Bronchial epithelial cell (primary cell): ENCODE data around the gene IL23R. TPM values are rescaled to one million over a fixed set of nuclear protein-coding genes. Genes with fewer than 3 reads are reported as not detected.

Experiments
- DNase-seq: peaks from one replicate; pipeline ENCODE4 v3.0.0-alpha.2; 2010; ENCODE audit warnings: low read depth
- FAIRE-seq: peaks from 2 replicates; lab custom pipeline; 2011; peaks lifted over from hg19 to GRCh38; lab: Jason Lieb, UNC
- H3K27me3 ChIP-seq: 2 replicates; pipeline ENCODE4 v1.5.1; 2011; ENCODE audit warnings: low read length; ENCODE audit not compliant: control insufficient read depth, insufficient read depth
- H3K36me3 ChIP-seq: 2 replicates; pipeline ENCODE4 v1.5.1; 2011; ENCODE audit warnings: low read length; ENCODE audit not compliant: control insufficient read depth, insufficient read depth
- H3K4me3 ChIP-seq: 2 replicates; pipeline ENCODE4 v1.5.1; 2011; ENCODE audit warnings: mild to moderate bottlenecking, low read depth, low read length, control low read depth
- CTCF ChIP-seq: IDR thresholded peaks from 2 replicates; pipeline ENCODE4 v1.5.1; 2011; ENCODE audit warnings: mild to moderate bottlenecking, moderate library complexity, low read length, control low read depth, inconsistent platforms; ENCODE audit not compliant: insufficient read depth, severe bottlenecking
- total RNA-seq: library from RNA; depleted of rRNA; stranded (reverse); fragments of >200 nt; gene quantifications from 2 replicates; pipeline ENCODE4 v1.2.1, GENCODE V29; 2014

IL23R gene
- 0.13 TPM in 1 of 2 replicates, not detected in the other for total RNA-seq

GRCh38 chr1:67166196-67166595 lies at the start of gene IL23R:
Gene IL23R, plus strand, starts transcription at chr1:67166454. Its CDS starts 1,667 bp downstream, at chr1:67168121.
- TF ChIP-seq CTCF = no peak
- DNase-seq (no peak), FAIRE-seq (no peak)
- Histone ChIP-seq H3K27me3 (no peaks in the 10 kb centered on the region), H3K36me3 (no peaks in the 10 kb centered on the region), H3K4me3 (no peak within 1 kb of the TSS)

- Histone ChIP-seq H3K27me3 (no peaks in the 10 kb centered on the region), H3K36me3 (no peaks in the 10 kb centered on the region), H3K4me3 (no peak overlapping the region)
- TF ChIP-seq CTCF = no peak
- DNase-seq (no peak), FAIRE-seq (no peak)
Measured at GRCh38 chr1:67118191-67118590, 48.1 kb upstream of the IL23R start.

GRCh38 chr1:67118646-67119045 lies 47.6 kb upstream of the IL23R start:
- DNase-seq (no peak), FAIRE-seq (no peak)
- H3K27me3 ChIP-seq = no peaks in the 10 kb centered on the region
- H3K36me3 ChIP-seq = no peaks in the 10 kb centered on the region
- no peak for TF ChIP-seq CTCF
- no peak overlapping the region for H3K4me3 ChIP-seq

- no peak for DNase-seq
- no peak for TF ChIP-seq CTCF
- Histone ChIP-seq H3K27me3 (no peaks in the 10 kb centered on the region), H3K36me3 (no peaks in the 10 kb centered on the region), H3K4me3 (no peak overlapping the region)
- FAIRE-seq = no peak
Measured at GRCh38 chr1:67120855-67121619, 45.2 kb upstream of the IL23R start.

GRCh38 chr1:67124455-67124854 lies 41.8 kb upstream of the IL23R start:
- DNase-seq (no peak), FAIRE-seq (no peak)
- no peaks in the 10 kb centered on the region for H3K36me3 ChIP-seq
- H3K4me3 ChIP-seq = no peak overlapping the region
- no peaks in the 10 kb centered on the region for H3K27me3 ChIP-seq
- no peak for TF ChIP-seq CTCF
